NCI-H446 treated with DMSO at 0.1 percent for 48 hours (cell line): ENCODE measurements around the gene LRRN1.

Source experiments
- DNase-seq: peaks from one replicate; lab custom pipeline; 2025; lab: John Stamatoyannopoulos, UW

Gene LRRN1

DNA sequence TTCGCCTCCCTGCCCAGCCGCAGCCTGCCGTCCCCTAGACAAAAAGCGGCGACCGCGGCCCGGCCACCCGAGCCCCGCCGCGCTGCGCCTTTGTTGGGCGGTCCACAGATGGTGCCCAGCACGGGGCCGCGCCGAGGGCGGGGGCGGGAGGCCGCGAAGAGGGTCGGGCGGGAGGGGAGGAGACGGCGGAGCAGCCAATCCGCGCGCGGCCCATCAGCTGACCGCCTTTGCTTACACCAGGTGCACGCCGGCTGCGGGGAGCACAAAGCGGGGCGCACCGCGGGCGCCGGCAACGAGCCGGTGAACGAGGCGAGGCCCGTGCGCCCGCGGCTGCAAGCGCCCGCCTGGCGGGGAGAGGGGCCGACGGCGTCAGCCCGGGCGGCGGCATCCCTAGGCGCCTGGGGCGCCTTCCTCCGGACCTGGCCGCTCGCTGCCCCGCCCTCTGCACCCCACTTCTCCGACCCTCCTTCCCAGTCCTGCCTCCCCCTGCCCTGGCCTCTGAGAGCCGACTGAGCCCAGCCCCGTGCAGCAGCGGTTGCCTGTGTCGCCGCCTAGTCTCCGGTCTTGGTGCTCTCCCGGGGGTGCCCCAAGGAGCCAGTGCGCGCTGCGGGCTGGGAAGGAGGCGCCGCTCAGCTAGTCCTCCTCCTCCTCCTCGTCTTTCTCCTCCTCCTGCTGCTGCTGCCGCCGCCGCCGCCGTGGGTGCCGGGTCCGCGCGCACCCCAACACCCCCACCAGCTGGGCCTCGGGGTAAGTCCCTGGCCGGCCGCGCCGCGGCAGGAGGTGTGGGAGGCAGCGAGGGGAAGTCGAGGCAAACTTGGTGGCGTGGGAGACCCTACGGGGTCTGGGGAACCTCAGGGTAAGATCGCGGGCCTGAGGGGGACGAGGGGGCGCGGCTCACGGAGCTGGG is at the start of gene LRRN1:
Gene LRRN1, plus strand, starts transcription at position 259 of the 907 bp plus-strand sequence. CDS start 45,211 bp downstream, outside the sequence.
- no peak for DNase-seq

DNA sequence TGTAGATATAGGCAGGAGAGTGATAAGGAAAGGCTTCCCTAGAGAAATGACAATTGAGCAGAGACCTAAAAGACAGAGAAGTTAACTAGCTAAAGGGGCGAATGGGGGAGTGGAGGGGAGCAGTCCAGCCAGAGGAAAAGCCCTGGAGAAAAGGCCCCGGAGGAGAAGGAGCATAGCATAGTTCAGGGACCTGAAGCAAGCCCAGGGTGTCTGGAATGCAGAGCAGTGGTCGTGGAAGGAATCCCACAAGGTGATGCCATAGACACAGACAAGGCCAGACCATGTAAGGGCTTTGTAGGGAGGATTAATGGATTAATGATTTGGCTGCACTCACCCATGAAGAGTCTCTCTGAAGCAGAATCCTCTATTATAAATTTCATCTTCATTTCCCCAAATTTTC is 45.8 kb upstream of the LRRN1 start:
- no peak for DNase-seq

DNA sequence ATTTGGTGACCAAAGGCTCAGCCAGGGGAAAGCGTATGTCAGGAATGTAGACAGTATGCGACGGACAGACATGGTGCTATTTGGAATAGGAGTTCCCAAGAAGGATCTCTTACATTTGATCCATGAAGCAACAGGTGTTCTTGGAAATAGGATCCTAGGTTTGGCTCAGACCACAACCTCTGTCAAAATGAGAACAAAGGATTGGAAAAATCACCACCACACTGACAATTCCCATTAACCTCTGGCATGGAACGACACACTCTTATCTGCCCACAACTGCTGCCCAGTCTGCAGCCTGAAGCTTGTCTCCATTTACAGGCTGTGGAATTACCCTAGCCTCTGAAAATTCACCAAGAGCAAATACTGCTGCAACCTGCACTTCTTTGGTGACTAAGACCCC is 33.6 kb upstream of the LRRN1 start:
- DNase-seq: no peak

DNA sequence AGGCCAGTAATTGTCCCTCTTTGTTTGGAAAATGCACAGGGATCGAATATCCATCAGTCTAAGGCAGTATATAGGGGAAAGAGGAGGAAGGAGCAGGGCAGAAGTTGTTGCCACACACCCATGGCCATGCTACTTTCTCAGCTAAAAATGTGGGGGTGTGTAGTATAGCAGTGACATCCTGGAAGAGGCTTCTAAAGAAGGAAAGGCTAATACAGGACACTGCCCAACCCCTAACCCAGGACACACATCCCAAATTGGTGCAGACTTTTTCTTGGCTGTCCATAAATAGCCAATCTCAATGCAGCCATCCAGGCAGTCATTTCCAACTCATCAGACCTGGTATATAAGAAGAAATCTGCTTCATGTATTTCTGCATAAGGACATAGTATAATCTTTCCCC is 33.1 kb upstream of the LRRN1 start:
- DNase-seq: no peak

DNA sequence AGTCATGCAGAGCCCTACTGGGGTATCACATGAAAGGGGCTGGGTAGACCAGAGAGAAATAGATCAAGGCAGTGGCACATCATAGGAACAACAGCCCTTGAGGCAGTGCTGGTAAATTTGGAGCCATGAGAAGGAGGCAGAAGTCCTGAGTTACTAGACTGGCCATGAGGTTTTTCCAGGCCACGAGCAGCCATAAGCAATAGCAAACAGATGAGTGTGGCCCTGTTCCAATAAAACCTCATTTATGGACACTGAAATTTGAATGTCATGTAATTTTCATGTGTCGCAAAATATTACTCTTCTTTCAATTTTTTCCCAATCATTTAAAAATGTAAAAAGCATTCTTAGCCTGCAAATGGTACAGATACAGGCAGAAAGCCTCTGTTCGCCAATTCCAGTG is 28.1 kb upstream of the LRRN1 start:
- no peak for DNase-seq

DNA sequence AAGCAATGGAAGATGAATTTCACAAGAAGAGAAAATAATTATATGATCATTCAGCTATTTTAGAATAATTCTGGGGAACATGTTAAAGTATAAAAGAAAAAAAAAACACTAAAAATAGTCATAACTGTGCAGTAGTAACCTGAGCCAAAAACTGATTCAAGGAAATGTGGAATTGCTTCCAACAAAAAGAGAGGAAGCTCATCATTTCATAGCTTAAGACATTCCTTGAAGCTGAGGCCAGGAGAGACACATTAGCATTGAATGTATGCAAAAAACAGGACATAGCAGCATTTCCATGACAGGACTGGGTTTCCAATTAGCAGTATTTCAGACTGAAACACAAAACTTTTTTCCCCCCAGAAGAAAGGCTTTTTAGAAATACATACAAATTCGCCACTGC is 27.7 kb upstream of the LRRN1 start:
- no peak for DNase-seq

DNA sequence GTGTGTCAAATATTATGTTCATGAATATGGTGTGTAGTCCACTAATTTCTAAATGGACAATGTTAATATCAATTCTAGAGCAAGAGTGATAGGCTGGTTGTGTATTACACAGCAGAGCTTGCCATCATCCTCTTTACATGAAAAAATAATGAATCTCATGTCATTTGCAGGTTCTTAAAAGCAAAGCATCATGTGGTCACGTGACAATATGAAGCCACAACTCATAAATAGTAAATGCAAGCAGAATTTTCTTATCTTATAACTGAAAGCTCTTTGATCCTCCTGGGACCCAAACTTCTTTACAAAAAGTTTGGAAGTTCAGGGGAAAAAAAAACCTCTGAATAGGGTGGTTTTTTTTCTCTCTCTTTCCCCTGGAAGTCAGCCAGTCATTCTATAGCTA is 26.9 kb upstream of the LRRN1 start:
- no peak for DNase-seq

DNA sequence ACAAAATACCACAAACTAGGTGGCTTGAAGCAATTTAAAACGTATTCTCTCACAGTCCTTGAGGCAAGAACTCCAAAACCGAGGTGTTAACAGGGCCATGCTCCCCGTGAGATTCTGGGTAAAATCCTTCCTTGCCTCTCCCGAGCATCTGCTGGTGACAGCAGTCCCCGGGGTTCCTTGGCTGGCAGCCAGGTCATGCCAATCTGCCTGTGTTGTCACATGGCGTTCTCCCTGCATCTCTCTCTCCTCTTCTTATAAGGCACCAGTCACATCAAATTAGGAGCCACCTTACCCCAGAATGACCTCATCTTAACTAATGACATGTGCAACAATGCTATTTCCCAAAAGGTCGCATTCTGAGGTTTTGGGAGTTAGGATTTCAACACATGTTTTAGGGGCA is 26.3 kb upstream of the LRRN1 start:
- DNase-seq: no peak

DNA sequence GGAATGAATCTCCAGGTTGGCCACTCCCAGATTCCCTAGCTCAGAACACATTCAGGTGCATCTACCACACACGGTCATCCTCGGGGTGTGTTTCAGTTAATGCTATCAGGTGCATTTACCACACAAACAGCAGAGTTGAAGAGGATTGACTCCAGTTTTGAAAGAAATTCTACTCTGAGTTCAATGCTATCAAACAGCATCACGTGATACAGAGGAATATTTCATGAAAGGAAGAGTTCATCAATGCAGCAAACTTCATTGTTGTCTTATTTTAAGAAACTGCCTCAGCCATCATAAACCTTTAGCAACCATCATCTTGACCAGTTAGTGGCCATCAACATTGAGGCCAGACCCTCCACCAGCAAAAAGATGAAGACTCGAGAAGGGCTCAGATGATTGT is 22.6 kb upstream of the LRRN1 start:
- no peak for DNase-seq

DNA sequence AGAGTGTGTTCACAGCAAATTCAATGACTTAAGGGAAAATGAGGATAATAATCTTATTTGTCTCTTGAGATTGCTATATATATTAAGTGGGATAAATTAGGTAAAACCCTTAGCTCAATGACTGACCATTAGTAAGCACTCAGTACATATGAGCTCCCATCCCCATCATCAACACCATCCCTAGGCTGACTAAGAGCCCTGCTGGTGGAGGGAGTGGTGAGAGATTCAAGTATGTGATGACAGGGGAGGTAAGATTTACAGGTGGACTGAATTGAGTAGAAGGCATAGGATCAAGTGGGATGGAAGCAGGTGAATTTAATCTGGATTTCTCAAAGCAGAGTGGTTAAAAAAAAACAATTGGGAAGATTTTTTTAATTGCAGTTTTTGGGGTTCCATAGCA is 21.0 kb upstream of the LRRN1 start:
- no peak for DNase-seq

DNA sequence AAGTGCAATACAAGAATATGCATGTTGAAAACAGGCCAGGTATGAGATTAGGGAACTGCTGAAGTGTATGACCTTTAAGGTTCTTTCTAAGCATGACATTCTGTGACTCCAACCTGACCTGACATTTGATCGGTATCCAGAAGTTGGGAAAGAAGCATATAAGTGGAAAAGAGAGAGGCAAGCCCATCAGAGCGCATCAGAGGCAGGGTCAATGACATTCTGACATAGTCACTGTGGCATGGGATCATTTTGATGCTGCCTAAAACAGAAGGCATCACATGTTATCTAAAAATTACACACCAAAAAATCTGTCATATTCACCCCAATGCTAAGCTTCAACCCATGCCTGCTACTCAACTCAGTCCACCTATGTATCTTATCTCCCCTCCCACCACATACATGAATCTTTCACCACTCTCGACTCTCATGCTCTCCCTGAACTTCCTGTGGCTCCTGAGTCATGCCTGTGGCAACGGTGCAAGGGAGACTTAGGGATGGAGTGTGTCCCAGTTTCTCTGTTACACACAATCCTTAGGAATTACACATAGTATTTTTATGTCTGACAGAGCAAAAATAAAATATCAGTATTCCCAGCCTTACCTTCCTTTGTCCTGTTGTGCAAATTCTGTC is 20.5 kb upstream of the LRRN1 start:
- no peak for DNase-seq

DNA sequence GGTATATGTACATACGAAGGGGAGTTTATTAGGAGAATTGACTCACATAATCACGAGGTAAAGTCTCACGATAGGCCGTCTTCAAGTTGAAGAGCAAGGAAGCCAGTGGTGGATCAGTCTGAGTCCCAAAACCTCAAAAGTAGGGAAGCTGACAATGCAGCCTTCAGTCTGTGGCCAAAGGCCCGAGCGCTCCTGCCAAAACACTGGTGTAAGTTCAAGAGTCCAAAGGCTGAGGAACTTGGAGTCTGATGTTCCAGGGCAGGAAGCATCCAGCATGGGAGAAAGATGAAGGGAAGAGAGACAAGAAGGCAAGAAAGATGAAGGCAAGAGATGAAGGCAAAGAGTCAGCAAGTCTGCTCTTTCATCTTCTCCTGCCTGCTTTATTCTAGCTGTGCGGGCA is 16.8 kb upstream of the LRRN1 start:
- DNase-seq: no peak

DNA sequence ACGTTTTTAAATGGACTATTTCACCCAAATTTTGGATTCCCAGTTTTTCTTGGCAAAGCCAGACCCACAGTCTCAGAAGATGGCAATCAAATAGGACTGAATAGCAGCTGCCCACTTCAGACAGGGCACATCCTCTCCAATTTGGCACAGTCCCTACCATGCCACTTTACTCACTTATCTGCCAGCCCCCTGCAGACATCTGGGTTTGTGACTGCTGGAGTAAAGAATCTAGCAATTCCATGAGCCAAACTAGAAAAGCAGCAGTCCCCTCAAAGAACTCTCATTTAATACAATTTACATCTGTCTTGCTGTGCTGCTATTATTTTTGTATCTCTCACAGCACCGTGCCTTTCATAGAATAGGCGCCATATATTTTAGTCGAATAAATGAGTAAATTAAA is 16.0 kb upstream of the LRRN1 start:
- no peak for DNase-seq

DNA sequence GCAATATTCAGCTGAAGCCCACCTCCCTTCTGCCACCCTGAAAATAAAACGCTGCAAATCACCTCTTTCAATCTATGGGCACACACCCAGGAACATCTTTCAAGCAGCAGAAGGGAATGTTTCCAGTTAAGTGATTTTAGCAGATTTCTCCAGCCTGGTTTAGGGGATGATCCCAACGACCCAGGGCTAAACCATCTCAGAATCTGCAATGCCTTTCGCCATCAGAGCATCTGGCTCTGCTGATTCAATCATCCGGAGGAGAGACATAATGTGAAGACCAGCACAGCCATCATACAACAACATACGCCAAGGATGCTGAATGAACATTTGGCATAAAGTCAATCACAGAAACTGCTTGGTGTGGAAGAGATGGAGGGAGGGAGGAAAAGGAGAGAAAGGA is 15.5 kb upstream of the LRRN1 start:
- no peak for DNase-seq

DNA sequence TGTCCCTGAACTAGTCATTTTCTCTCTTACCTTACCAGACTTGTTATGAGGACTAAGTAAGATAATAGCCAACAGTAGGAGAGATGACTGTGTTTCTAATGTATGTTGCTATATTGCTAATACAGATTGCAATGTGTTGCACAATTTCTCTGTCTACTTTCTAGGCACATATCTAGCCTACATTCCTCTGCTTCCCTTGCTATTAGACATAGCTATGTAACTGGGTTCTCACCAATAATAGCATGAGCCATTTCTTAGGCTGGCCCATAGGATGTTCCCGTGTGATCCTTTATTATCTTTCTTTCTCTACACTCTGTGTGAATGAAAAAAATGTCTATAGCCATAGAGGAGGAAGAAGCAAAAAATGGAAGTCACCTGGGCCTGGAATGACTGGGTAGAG is 6.8 kb upstream of the LRRN1 start:
- no peak for DNase-seq

DNA sequence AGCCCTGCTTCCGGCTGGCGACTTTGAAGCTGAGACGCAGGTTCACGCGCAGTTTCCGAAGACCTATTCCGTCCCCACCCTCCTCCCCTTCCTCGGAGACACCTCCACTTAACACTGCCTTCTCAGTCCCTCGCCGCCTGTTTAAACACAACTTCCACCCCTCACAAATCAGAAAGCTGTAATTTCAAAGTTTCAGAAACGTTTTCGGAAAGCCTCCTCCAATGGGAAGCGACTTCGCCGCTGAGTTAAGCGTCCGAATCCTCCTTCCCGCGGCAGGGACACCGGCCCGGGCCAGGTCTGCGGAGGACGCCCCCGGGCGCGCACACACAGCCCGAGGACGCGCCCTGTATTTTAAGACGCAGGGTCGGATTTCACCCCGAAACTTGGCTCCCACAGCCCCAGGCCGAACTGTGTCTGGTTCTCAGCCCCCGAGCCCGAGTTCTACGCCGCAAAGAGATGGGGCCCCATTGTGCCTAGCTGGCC is 559 bp upstream of the LRRN1 start:
- DNase-seq: no peak

DNA sequence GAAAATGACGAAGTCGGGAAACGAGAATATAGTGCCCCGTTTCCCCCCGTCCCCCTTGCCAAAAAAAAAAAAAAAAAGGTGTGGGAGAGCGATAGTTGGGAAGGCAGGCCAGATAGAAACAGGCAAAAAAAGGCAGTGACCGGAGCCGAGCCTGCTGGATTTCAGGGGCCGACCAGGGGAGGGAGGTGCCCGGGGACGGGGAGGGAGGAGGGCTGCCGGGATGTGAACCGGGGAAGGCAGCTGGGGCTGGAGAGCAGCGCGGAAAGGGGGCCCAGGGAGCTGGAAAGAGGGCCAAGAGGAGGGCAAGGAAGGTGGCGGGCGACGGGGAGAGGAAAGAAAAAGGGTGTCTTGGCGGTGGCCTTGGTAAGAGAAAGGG is 837 bp downstream of the LRRN1 start:
- DNase-seq: no peak

DNA sequence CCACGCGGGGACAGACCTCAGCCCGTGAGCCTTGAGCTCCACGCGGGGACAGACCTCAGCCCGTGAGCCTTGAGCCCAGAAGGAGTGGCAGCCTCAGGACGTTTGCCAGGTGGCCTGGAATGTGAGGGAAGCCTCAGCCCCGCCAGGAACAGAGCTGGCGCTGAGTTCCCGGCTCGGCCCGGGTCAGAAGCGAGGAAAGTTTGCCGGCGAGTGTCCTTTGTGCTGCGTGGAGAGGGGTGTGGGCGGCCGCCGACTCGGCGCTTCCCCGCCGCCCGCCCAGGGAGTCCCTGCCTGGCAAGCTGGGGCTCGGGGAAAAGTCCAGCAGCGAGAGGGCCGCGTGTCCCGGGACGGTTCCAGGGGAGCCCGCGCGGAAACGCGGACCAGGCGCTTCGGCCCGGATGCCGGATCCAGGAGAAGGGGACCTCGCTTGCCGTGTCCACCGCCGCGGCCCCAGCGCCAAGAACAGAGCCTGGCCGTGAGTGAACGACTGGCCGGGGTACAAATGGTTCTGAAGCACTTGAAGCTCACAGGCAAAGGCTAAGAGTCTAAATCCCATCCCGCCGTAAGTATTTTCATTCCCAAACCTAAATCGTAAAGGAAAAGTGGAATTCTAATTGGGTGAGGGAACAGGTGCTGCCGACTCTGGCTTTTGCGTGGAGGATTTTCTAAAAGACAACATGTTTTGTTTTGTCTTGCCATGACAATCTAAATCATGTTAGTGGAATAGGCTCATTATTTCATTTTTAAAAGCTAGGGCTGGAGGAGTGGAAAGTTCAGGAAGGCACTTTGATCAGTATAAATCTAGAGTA is 1.7 kb downstream of the LRRN1 start:
- no peak for DNase-seq

DNA sequence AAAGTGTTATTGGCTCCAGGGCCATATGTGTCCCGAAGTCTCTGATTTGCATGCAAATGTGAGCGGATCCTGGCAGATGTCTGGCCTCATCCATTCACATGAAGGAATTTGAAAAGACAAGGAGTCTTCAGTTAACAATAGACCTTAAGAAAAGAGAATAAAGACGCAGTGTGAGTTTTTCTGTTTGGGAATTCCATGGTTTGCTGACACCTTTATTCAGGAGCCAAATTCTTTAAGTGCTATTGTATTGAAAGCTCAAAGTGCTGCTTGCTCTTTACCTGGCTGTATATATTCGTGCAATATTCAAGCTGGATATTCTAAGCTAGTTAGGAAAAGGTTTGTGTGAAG is 2.2 kb downstream of the LRRN1 start:
- DNase-seq: no peak

DNA sequence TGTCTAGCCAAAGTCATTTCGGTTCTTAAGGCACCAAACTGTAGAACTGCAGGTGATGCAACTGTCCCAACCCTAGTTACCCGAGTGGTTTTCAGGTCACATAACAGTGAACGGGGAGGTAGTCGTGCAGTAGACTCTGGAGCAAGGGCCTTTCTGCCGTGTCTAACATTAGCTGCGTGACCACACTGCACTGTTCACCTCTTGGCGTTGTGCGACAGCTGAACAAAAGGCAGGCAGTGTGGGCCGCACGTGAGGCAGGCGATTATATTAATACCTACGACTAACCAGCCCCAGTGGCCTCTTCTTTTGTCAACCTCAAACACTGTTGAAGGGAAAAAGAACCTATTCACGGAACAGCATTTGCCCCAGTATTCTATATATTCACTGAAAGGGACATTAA is 2.8 kb downstream of the LRRN1 start:
- no peak for DNase-seq

DNA sequence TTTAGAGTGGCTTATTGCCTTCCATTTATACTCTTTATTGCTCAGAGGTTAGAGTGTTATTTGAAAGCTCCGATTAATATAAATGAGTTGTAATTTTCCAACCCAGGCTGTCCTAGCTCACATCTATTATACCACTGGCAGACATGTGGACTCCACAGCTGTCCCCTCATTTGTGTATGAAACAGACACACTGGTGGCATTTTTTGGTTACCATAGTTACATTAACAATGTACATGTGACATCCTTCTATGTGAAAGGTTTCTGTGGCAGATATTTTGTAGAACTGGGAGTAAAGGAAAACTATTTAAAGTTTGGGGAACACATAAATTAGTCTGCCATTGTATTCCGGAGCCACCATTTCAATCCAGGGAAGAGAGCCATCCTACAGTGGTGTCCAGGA is 5.3 kb downstream of the LRRN1 start:
- no peak for DNase-seq

DNA sequence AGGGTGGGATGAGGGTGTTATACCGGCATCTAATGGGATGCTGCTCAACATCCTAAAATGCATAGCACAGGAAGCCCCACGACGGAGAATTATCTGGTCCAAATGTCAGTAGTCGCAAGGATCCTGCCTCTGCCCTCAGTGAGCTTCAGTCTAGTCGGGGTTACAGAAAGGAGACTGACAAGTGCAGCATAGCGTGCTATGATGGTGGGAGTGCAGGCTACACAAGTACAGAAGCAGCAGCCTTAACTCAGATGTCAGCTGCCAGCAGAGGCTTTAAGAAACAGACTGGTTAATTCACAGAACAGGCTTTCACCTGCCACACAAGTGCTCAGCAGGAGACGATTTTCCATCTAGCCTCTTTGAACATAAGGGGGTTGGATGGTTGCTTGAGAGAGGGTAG is 6.9 kb downstream of the LRRN1 start:
- DNase-seq: no peak

DNA sequence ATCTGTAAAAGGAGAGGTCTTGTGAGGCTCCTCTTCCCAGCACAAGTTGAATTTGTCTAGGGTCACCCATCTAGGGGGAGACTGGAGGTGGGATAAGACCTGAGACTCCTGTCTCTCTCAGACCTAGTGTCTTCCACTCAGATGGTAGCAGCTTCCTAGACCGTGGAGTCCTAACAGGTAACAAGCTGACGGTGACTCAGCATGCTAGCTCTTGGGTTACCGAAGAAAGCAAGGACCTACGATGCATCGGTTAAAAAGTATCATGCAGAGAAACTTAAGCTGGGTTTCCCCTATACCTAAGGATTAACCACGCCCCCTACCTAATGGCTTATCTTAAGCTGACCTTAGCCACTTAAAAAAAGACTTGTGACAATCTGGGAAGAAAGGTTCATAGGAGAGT is 7.6 kb downstream of the LRRN1 start:
- DNase-seq: no peak
